Activated naive CD8-positive, alpha-beta T cell (primary cell): ENCODE measurements around the gene DIPK1A.

Experiments
- H3K27ac Mint-ChIP-seq: one replicate; pipeline ENCODE4 v1.8.0; 2021; ENCODE audit warnings: mixed read lengths
- H3K27me3 Mint-ChIP-seq: one replicate; pipeline ENCODE4 v1.8.0; 2021; ENCODE audit warnings: mixed read lengths
- H3K36me3 Mint-ChIP-seq: one replicate; pipeline ENCODE4 v1.8.0; 2021; ENCODE audit warnings: mixed read lengths
- H3K4me1 Mint-ChIP-seq: one replicate; pipeline ENCODE4 v1.8.0; 2021; ENCODE audit warnings: low read depth, mixed read lengths
- H3K4me3 Mint-ChIP-seq: one replicate; pipeline ENCODE4 v1.8.0; 2021; ENCODE audit warnings: mild to moderate bottlenecking, mixed read lengths
- H3K9me3 Mint-ChIP-seq: one replicate; pipeline ENCODE4 v1.8.0; 2021; ENCODE audit warnings: low read depth, mixed read lengths

The DIPK1A gene

DNA sequence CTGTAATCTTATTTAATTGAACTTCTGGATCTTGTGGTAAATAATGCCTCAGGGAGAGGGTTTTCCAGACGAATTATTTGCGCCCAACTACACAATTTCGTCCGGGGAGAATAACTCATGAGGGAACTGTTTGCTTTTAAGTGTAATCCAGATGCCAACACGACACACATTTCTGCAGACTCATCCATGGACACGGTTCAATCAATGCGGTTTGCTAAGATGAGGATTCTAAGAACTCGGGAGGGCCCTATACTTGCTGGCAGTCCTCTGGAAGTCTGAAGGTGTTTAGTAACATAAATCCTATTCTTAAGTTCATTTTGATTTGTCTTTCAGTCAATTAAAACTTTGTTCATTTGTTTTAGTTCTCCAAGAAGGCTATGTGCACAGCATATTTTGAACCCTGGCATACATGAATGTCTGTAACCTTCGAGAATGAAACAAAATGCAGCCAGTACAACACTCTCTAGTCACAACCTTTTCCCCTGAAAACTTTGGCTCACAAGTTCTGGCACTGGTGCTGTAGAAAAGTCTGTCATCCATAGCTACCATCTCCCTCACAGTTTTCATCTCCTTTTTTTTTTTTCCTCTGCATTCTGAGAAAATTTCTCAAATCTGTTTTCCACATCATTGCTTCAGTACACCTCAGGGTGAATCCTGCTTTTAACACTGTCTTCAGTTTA, 38.8 kb downstream of the DIPK1A start:
- H3K4me1 Mint-ChIP-seq = peaks cover 8% of the 10 kb centered on the region
- peaks cover 24% of the 10 kb centered on the region for H3K36me3 Mint-ChIP-seq
- H3K4me3 Mint-ChIP-seq = no peak overlapping the region
- peaks cover 6% of the 10 kb centered on the region for H3K9me3 Mint-ChIP-seq
- H3K27me3 Mint-ChIP-seq = no peaks in the 10 kb centered on the region
- no peak overlapping the region for H3K27ac Mint-ChIP-seq

DNA sequence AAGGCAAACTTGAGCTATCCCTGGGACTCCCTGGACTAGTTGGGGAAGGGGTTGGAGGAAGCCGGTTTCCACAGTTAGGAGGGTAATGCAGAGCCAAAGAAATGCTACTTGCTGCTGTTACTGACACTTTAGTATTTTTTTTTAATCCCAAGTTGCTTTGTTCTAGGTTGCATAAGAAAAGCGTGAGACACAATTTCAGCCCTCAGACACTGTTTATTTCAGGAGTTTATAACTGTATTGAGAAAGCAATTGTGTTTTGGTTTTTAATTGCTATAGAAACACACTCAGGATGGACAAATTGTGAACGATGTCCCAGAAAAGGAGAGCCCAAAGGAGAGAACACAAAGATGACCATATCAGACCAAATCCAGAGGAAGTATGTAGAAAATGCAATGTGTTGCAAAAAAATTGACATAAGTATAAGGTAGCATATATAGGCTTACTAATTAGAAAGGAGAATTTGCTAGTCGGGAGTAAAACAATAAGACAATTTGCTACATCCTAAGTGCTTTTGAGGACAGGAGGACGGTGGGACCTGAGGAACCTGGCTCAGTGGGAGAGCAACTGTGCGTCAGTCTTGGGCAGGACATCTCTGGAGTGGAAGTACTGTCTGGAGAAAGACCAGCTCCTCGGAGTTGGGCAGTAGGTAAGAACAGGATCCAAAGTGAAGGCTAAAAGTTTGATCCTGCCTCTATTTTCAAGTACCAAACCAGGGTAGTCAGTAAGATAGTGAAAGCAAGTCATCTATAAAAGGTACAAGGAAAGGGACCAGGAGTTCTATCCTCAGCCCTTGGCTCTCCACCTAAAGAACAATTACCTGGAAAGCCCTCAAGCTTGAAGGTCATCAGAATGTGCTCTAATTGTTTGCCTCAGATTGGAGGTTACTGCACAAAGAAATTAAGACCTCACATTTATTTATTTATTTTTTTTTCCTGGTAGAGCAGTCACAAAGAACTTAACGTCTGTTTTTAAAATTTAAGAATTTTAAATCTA, 39.9 kb downstream of the DIPK1A start:
- H3K36me3 Mint-ChIP-seq = peaks cover 23% of the 10 kb centered on the region
- no peaks in the 10 kb centered on the region for H3K27me3 Mint-ChIP-seq
- H3K4me1 Mint-ChIP-seq = peaks cover 11% of the 10 kb centered on the region

DNA sequence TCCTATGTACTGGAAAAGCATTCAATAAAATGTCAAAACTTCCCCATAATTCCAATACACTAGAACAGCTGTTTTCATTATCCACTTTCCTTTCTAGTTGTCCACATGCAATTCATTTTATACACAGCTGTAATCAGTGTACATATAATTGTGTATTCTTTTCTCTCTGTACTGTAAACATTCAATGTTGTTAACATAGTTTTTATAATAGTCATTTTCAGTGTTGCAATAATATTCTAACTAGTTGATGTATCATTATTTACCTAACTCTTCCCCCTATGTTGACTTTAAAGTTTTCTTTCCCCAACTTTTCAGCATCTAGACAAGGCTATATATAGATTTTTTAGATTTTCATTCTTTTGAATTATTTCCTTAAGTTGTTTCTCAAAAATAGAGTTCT, 44.4 kb downstream of the DIPK1A start:
- Mint-ChIP-seq H3K4me1 (peaks cover 22% of the 10 kb centered on the region), H3K9me3 (peaks cover 6% of the 10 kb centered on the region), H3K36me3 (peaks cover 19% of the 10 kb centered on the region), H3K27me3 (no peaks in the 10 kb centered on the region), H3K27ac (no peak overlapping the region), H3K4me3 (no peak overlapping the region)

More for the DNA sequence above, 39.9 kb downstream of the DIPK1A start:
- Mint-ChIP-seq H3K4me3 (no peak overlapping the region), H3K27ac (peak overlapping the region; percentile 5), H3K9me3 (peaks cover 6% of the 10 kb centered on the region)

DNA sequence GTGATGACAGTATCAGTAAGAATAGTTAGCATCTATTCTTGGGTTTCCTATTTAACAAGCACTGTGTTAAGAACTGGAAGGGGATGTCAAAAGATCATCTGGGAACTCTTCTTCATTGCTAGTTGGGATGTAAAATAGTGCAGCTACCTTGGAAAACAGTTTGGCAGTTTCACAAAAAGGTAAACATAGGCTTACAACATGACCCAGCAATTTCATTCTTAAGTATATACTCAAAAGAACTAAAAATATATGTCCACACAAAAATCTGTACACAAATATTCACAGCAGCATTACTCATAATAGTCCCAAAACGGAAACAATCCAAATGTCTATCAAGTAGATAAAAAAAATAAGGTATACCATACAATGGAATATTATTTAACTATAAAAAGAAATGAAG, 45.7 kb downstream of the DIPK1A start:
- Mint-ChIP-seq H3K36me3 (peaks cover 18% of the 10 kb centered on the region), H3K4me3 (no peak overlapping the region), H3K27ac (no peak overlapping the region), H3K4me1 (peaks cover 24% of the 10 kb centered on the region), H3K9me3 (peaks cover 4% of the 10 kb centered on the region), H3K27me3 (no peaks in the 10 kb centered on the region)

DNA sequence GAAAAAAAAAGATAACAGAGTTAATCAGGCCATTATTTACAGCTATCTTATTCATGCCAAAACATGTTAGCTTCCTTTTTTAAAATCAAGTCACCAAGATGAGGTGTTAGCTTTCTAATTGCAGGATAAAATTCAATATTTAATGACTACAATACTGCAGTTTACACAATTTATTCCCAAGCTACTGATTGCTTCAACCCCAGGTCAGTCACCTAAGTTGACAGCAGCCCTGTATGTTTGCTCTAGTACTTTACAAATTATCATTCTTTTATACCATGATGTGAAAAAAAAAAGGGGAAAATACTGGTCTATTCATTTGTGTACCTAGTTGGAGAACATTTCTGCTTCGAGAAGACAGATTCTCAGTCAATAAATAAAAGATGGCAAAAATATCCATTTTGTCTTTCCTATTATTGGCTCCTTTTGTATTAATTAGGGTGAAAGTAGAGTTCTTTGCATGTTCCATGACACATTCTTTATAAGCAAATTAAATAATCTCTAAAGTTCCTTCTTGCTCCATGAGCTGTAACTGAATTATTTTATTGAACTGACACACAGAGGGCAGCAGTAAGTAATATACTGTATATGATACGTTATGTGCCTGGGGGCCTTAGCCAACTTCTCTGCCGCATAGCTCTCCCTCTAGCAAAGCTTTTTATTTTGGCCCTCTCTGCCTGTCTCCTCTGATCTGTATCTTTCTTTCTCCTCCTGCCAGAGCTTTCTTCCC, 48.0 kb downstream of the DIPK1A start:
- H3K4me1 Mint-ChIP-seq = peaks cover 29% of the 10 kb centered on the region
- peaks cover 14% of the 10 kb centered on the region for H3K36me3 Mint-ChIP-seq
- no peak overlapping the region for H3K4me3 Mint-ChIP-seq
- no peaks in the 10 kb centered on the region for H3K27me3 Mint-ChIP-seq
- H3K9me3 Mint-ChIP-seq = no peaks in the 10 kb centered on the region
- no peak overlapping the region for H3K27ac Mint-ChIP-seq

DNA sequence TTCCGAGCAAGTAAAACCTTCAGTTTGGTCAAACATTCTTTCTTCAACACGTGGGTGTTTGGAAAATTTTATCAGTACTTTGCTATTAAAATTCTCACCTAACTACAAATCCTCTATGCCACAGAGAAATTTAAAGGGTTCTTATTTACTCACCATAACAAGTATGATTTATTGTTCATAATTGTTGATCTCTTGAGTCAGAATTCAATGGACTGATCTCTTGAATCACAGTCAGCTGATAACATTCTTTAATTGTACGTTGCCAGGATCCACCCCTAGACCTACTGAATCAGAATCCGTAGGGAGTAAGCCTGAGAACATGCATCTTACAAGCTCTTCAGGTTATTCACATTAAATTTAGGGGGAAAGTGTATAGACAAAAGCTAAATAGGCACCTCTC, 51.2 kb downstream of the DIPK1A start:
- no peak overlapping the region for H3K4me3 Mint-ChIP-seq
- H3K27me3 Mint-ChIP-seq = no peaks in the 10 kb centered on the region
- H3K4me1 Mint-ChIP-seq = peaks cover 30% of the 10 kb centered on the region
- no peaks in the 10 kb centered on the region for H3K9me3 Mint-ChIP-seq
- H3K27ac Mint-ChIP-seq = no peak overlapping the region
- H3K36me3 Mint-ChIP-seq = peaks cover 18% of the 10 kb centered on the region

DNA sequence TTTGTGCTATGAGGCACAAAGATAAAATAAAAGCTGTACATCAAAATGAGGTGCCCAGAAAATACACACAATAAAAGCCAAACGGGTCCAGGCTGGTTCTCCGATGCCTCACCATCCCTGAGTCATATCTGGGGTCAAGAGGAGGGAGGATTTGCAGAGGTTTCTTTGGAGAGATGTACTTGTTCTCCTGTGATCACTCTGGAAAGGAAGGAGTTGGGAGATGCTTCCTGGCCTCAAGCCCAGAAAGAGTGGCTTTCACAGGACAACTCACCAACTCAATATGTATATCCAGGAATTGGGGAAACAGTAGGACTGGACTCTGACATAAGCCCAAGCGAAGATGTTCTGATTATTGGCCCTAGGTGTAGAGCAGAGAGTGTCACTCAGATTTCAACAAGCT, 51.9 kb downstream of the DIPK1A start:
- H3K27ac Mint-ChIP-seq = no peak overlapping the region
- peaks cover 17% of the 10 kb centered on the region for H3K36me3 Mint-ChIP-seq
- H3K9me3 Mint-ChIP-seq = no peaks in the 10 kb centered on the region
- no peak overlapping the region for H3K4me3 Mint-ChIP-seq
- no peaks in the 10 kb centered on the region for H3K27me3 Mint-ChIP-seq
- H3K4me1 Mint-ChIP-seq = peaks cover 36% of the 10 kb centered on the region

DNA sequence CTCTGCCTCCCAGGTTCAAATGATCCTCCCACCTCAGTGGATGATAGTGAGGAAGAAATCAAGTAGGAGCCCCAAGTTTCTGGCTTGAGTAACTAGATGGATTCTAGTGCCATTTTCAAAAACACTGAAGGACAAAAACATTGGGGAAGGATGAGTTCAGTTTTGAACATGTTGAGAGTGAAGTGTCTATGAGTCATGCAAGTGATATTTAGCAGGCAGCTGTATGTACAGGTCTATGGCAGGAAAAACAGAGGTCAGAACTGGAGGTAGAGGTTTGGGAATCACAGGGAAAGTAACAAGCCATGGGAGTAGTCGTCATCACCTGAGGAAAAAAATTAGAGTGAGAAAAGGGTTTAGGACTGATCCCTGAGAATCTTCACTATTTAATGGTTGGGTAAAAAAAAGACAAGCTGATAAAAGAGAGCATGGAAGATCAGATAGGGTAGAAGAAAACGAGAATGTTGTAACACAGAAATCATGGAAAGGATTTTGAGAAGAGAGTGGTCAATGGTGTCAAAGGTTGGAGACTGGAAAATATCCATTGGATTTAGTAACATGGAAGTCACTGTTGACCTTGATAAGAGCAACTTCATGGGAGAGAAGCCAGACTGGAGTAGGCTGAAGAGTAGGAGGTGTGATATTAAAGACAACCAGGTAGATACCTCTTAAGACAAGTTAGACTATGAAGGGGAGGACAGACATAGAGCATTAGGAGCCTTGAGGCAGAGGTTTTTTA, 53.1 kb downstream of the DIPK1A start:
- peaks cover 38% of the 10 kb centered on the region for H3K4me1 Mint-ChIP-seq
- peaks cover 17% of the 10 kb centered on the region for H3K36me3 Mint-ChIP-seq
- no peak overlapping the region for H3K4me3 Mint-ChIP-seq
- no peaks in the 10 kb centered on the region for H3K9me3 Mint-ChIP-seq
- H3K27me3 Mint-ChIP-seq = no peaks in the 10 kb centered on the region
- H3K27ac Mint-ChIP-seq = peak overlapping the region; percentile 4

DNA sequence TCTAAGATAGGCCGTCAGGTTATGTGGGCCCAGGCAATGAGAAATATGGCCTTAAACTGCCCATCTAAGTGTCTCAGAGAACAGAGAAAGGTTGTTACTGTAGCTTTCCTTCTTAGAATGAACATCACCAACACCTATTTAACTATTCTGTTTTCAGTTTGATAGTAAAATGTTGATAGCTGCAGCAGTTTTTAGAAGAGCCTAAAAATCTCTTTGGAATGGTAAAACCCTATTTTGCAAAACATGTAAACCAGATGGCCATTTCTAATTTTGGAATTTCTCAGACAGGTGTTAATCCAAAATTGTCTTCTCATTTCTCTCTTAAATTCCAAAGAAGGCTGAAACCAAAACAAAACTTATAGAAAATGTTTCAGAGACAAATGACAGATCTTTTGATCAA, 57.5 kb downstream of the DIPK1A start:
- H3K27ac Mint-ChIP-seq = peak overlapping the region; percentile 51
- peaks cover 33% of the 10 kb centered on the region for H3K4me1 Mint-ChIP-seq
- H3K36me3 Mint-ChIP-seq = peaks cover 24% of the 10 kb centered on the region
- peaks cover 16% of the 10 kb centered on the region for H3K9me3 Mint-ChIP-seq
- H3K4me3 Mint-ChIP-seq = no peak overlapping the region
- H3K27me3 Mint-ChIP-seq = no peaks in the 10 kb centered on the region

DNA sequence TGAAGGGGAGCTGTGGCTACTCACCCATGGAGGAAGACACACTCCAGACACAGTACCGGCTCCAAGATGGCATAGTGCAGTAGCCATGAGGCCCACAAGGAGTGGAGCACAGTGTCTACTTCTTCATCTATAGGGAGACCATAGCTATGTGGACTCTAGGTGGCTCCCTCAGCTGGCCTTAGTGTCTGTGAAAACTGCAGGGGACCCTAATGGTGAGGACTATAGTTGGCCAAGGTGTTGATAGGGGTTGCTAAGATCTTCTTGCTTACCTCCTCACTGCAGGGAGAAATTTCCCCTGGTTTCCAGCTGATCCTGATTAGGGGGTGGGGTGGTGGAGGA, 58.9 kb downstream of the DIPK1A start:
- peaks cover 25% of the 10 kb centered on the region for H3K4me1 Mint-ChIP-seq
- no peak overlapping the region for H3K4me3 Mint-ChIP-seq
- H3K36me3 Mint-ChIP-seq = peaks cover 20% of the 10 kb centered on the region
- no peak overlapping the region for H3K27ac Mint-ChIP-seq
- H3K27me3 Mint-ChIP-seq = no peaks in the 10 kb centered on the region
- H3K9me3 Mint-ChIP-seq = peaks cover 16% of the 10 kb centered on the region

DNA sequence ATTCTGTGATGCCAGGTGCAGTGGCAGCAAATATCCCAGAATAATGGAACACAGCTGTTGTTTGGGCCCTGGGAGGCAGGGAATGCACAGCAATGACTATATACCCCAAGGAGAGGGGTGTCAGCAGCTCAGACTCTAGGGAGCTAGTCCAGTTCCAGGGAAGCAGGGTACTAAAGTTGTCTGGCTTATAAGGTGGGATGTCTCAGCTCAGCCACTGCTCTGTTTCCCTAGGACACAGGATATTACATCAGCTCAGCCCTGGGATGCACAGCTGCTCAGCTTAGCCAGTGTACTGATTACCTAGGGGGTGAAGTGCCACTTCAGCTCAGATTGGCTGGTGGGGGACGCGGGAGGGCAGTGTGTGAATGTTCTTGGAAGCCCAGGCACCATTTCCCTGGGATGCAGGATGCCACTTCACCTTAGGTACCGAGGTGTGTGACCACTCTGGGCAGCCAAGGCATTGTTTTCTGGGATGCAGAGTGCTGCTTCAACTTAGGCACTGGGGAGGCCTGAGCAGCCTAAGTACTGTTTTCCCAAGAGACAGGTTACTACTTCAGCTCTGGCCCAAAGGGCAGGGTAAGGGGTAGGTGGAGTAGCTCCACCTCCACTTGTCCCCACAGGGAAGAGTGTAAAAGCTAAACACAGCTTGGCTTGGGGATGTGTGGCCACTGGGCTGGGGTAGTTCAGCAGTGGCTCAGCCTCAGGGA, 59.4 kb downstream of the DIPK1A start:
- Mint-ChIP-seq H3K9me3 (peaks cover 16% of the 10 kb centered on the region), H3K36me3 (peaks cover 20% of the 10 kb centered on the region), H3K27me3 (no peaks in the 10 kb centered on the region), H3K27ac (no peak overlapping the region), H3K4me3 (no peak overlapping the region), H3K4me1 (peaks cover 25% of the 10 kb centered on the region)

DNA sequence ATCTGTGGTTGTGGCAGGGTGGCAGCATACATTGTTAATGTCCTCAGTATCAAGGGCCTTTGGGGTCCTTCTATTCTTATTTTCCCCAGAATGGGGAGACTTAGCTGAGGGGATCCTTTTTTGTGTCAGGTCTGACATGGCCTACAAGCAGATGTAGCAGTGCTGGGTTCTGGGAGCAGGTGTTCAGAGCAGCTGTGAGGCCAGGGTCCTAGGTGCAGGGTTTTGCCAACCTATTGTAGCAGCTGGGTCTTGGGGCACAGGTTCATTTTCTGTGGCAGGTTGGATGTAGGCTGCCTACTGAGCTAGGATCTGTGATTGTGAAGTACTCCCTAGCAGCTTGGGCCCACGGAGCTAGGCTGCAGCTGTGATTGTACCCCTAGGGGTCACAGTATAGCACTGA, 60.1 kb downstream of the DIPK1A start:
- Mint-ChIP-seq H3K9me3 (peaks cover 16% of the 10 kb centered on the region), H3K27ac (no peak overlapping the region), H3K27me3 (no peaks in the 10 kb centered on the region), H3K4me1 (peaks cover 25% of the 10 kb centered on the region), H3K36me3 (peaks cover 20% of the 10 kb centered on the region), H3K4me3 (no peak overlapping the region)

DNA sequence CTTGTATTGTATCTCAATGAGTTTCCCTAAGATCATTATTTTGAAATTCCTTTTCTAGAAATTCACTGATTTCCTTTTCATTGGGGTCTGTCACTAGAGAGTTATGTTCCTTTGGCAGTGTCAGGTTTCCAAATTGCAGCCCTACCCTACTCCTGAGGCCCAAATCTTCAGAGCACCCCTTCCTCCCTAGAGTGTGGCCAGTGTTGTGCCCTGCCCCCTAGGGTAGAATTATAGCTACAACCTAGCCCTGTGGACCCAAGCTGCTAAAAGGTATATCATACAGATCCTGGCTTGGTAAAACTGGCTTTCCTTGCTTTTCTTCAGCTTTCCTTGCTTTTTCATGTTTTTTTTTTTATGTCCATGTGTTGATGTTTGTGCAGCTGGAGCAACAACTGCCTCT, 60.7 kb downstream of the DIPK1A start:
- no peak overlapping the region for H3K27ac Mint-ChIP-seq

DNA sequence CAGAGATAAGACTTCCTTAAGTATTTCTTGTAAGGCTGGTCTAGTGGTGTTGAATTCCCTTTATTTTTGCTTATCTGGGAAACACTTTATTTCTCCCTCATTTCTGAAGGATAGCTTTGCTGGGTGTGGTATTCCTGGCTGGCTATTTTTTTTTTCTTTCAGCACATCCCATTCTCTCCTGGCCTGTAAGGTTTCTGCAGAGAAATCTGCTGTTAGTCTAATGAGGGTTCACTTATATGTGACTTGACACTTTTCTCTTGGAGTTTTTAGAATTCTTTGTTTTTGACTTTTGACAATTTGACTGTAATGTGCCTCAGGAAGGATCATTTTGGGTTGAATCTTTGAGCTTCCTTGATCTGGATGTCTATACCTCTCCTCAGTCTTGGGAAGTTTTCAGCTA, 61.5 kb downstream of the DIPK1A start:
- Mint-ChIP-seq H3K9me3 (peaks cover 16% of the 10 kb centered on the region), H3K36me3 (peaks cover 17% of the 10 kb centered on the region), H3K27me3 (no peaks in the 10 kb centered on the region), H3K27ac (no peak overlapping the region), H3K4me1 (peaks cover 17% of the 10 kb centered on the region), H3K4me3 (no peak overlapping the region)

More for the DNA sequence above, 60.7 kb downstream of the DIPK1A start:
- H3K27me3 Mint-ChIP-seq = no peaks in the 10 kb centered on the region
- H3K4me3 Mint-ChIP-seq = no peak overlapping the region
- H3K4me1 Mint-ChIP-seq = peaks cover 24% of the 10 kb centered on the region
- H3K36me3 Mint-ChIP-seq = peaks cover 20% of the 10 kb centered on the region
- peaks cover 16% of the 10 kb centered on the region for H3K9me3 Mint-ChIP-seq
